HepG2 (cell line): Measurements from ENCODE around the gene NSMCE1. TPM values are rescaled to one million over a fixed set of nuclear protein-coding genes. Genes with fewer than 3 reads are reported as not detected.

Experiments used
- BCLAF1 ChIP-seq: fragments of 450-650 bp; IDR thresholded peaks from 2 replicates; pipeline ENCODE4 v1.6.1; 2017; ENCODE audit warnings: mild to moderate bottlenecking
- CC2D1A ChIP-seq: sonication (generic); formaldehyde crosslinking; IDR thresholded peaks from 2 replicates; pipeline ENCODE4 v1.8.1; 2023; ENCODE audit warnings: mild to moderate bottlenecking, missing genetic modification reagents
- DPF2 ChIP-seq: sonication (generic); formaldehyde crosslinking; IDR thresholded peaks from 2 replicates; pipeline ENCODE4 v1.4.0; 2020; ENCODE audit warnings: mild to moderate bottlenecking, low read depth, missing genetic modification reagents, borderline replicate concordance
- ERF ChIP-seq: IDR thresholded peaks from 2 replicates; pipeline ENCODE4 v1.6.1; 2018; ENCODE audit warnings: missing biosample characterization, missing genetic modification reagents
- KLF6 ChIP-seq: IDR thresholded peaks from 2 replicates; pipeline ENCODE4 v1.8.0; 2016; ENCODE audit warnings: missing biosample characterization, missing genetic modification reagents
- KMT2A ChIP-seq: sonication (generic); formaldehyde crosslinking; IDR thresholded peaks from 2 replicates; pipeline ENCODE4 v1.4.0; 2020; ENCODE audit warnings: missing genetic modification reagents
- MTA1 ChIP-seq: sonication (generic); formaldehyde crosslinking; IDR thresholded peaks from 2 replicates; pipeline ENCODE4 v1.4.0; 2020; ENCODE audit warnings: missing genetic modification reagents, mild to moderate bottlenecking, borderline replicate concordance
- PTBP1 ChIP-seq: fragments of 200-400 bp; formaldehyde crosslinking; IDR thresholded peaks from 2 replicates; pipeline ENCODE4 v1.6.1; 2018; ENCODE audit warnings: low read length, low read depth; ENCODE audit not compliant: poor library complexity, severe bottlenecking
- RARG ChIP-seq: sonication (generic); formaldehyde crosslinking; IDR thresholded peaks from 2 replicates; pipeline ENCODE4 v1.4.0; 2020; ENCODE audit warnings: low read depth, mild to moderate bottlenecking, missing genetic modification reagents
- TGIF2 ChIP-seq: IDR thresholded peaks from 2 replicates; pipeline ENCODE4 v1.6.1; 2016; ENCODE audit warnings: control low read depth, missing compliant biosample characterization
- YEATS4 ChIP-seq: sonication (generic); formaldehyde crosslinking; IDR thresholded peaks from 2 replicates; pipeline ENCODE4 v1.4.0; 2020; ENCODE audit warnings: missing genetic modification reagents, borderline replicate concordance
- ZNF276 ChIP-seq: sonication (generic); formaldehyde crosslinking; IDR thresholded peaks from 2 replicates; pipeline ENCODE4 v1.4.0; 2020; ENCODE audit warnings: mild to moderate bottlenecking, low read depth, missing genetic modification reagents
- ZNF3 ChIP-seq: IDR thresholded peaks from 2 replicates; pipeline ENCODE4 v1.7.0; 2017; ENCODE audit warnings: inconsistent platforms
- ZNF30 ChIP-seq: sonication (generic); formaldehyde crosslinking; IDR thresholded peaks from 2 replicates; pipeline ENCODE4 v1.5.0; 2020; ENCODE audit warnings: mild to moderate bottlenecking, missing genetic modification reagents
- ZNF441 ChIP-seq: sonication (generic); formaldehyde crosslinking; IDR thresholded peaks from 2 replicates; pipeline ENCODE4 v1.7.0; 2021; ENCODE audit warnings: missing genetic modification reagents, borderline replicate concordance
- ZNF512 ChIP-seq: sonication (generic); formaldehyde crosslinking; IDR thresholded peaks from 2 replicates; pipeline ENCODE4 v1.4.0; 2020; ENCODE audit warnings: mild to moderate bottlenecking, missing genetic modification reagents
- ZNF564 ChIP-seq: sonication (generic); formaldehyde crosslinking; IDR thresholded peaks from 2 replicates; pipeline ENCODE4 v1.8.1; 2023; ENCODE audit warnings: mild to moderate bottlenecking, missing genetic modification reagents
- ZNF589 ChIP-seq: sonication (generic); formaldehyde crosslinking; conservative IDR thresholded peaks from 2 replicates; pipeline ENCODE4 v1.8.0; 2022; ENCODE audit warnings: mild to moderate bottlenecking, moderate library complexity, missing genetic modification reagents
- ZNF639 ChIP-seq: conservative IDR thresholded peaks from 2 replicates; pipeline ENCODE4 v1.6.1; 2018; ENCODE audit warnings: missing genetic modification reagents
- ZZZ3 ChIP-seq: sonication (generic); formaldehyde crosslinking; IDR thresholded peaks from 2 replicates; pipeline ENCODE4 v1.4.0; 2020; ENCODE audit warnings: missing genetic modification reagents, mild to moderate bottlenecking, borderline replicate concordance
- polyA plus RNA-seq, 8 experiments: library from polyadenylated mRNA; depleted of rRNA in 3 of 8; stranded (reverse) in 7 of 8; unstranded in 1 of 8; fragments of >200 nt; fragmentation: Illumina TruSeq in 4 of 8; extraction: Trizol in 4 of 8; gene quantifications; 2 replicates each; pipeline versions ENCODE4 v1.2.1 to v1.2.3, GENCODE V29; 2011 to 2016; ENCODE audit warnings: low read depth in 4 of 8, missing spikeins in 1 of 8, mixed read lengths in 1 of 8; ENCODE audit not compliant: insufficient read depth in 1 of 8
- total RNA-seq, 5 experiments: library from RNA; depleted of rRNA; stranded (reverse); fragments of >200 nt; fragmentation: Illumina TruSeq; extraction: Trizol; gene quantifications; 2 replicates each; pipeline ENCODE4 v1.2.3, GENCODE V29; 2016; ENCODE audit warnings: low read depth in 1 of 5

NSMCE1 gene
- total and polyA plus RNA-seq, 2 of the 13 experiments (the other 11 are each of a cell fraction or from before 2014, with no cell fraction given): 42.7 to 52.9 TPM

- TF ChIP-seq ZNF512 (CRISPR knock-in tag): no peak
- TF ChIP-seq ERF (CRISPR knock-in tag): no peak
- no peak for TF ChIP-seq ZNF30
- TF ChIP-seq RARG (CRISPR knock-in tag): no peak
- TF ChIP-seq CC2D1A (CRISPR knock-in tag): no peak
- TF ChIP-seq ZNF3 (CRISPR knock-in tag): no peak
- no peak for TF ChIP-seq KLF6 (CRISPR knock-in tag)
- TF ChIP-seq DPF2 (CRISPR knock-in tag): peak; percentile 36; the same call in 1 of the 2 replicates
- no peak for TF ChIP-seq ZNF441 (CRISPR knock-in tag)
- TF ChIP-seq TGIF2: peak; percentile 60; the same call in 1 of the 2 replicates
- TF ChIP-seq ZNF589 (CRISPR knock-in tag): no peak
- peak; percentile 80; the same call in 1 of the 2 replicates for TF ChIP-seq YEATS4 (CRISPR knock-in tag)
- peak; percentile 95 for TF ChIP-seq MTA1 (CRISPR knock-in tag)
- 0 out of 2 replicates have a peak, but pooled peaks have one; percentile 48 for TF ChIP-seq ZZZ3 (CRISPR knock-in tag)
- no peak for TF ChIP-seq ZNF564 (CRISPR knock-in tag)
- TF ChIP-seq ZNF276 (CRISPR knock-in tag): peak; percentile 72; the same call in 1 of the 2 replicates
- no peak for TF ChIP-seq PTBP1
- TF ChIP-seq BCLAF1: no peak
- no peak for TF ChIP-seq ZNF639 (CRISPR knock-in tag)
- no peak for TF ChIP-seq KMT2A (CRISPR knock-in tag)
Observed at GRCh38 chr16:27214084-27214961, 54.2 kb downstream of the NSMCE1 start (continued).
